Right lobe of liver (tissue), 6 donors: ENCODE measurements around the gene KIF4A. TPM values are rescaled to one million over a fixed set of nuclear protein-coding genes. Genes with fewer than 3 reads are reported as not detected.
A peak's percentile ranks its signal among the peaks of the same experiment; 100 is the strongest.

Source experiments
- ATAC-seq, 4 donors: fragments of 200-7000 bp; cut with Tn5 transposase; one replicate each; pipeline ENCODE4 v1.9.1; 2020; ENCODE audit warnings: mild to moderate bottlenecking in 4 of 4, moderate library complexity in 4 of 4
- DNase-seq, 3 donors: peaks; one replicate each; pipeline ENCODE4 v3.0.0-alpha.2; 2020
- H3K27ac ChIP-seq, 3 donors: fragments of 200-600 bp; one replicate each; pipeline ENCODE4 v1.8.0; 2022
- H3K27me3 ChIP-seq, 2 donors: fragments of 200-600 bp; one replicate each; pipeline ENCODE4 v1.8.0; 2022
- H3K36me3 ChIP-seq, 4 donors: fragments of 200-600 bp; sonication (generic) in 1 of 4; one replicate each; pipeline versions ENCODE4 v1.5.1 to v1.8.0; 2017 to 2022; ENCODE audit warnings: control low read depth in 1 of 4
- H3K4me1 ChIP-seq, 4 donors: fragments of 200-600 bp; sonication (generic) in 1 of 4; one replicate each; pipeline versions ENCODE4 v1.5.1 to v1.8.0; 2017 to 2022; ENCODE audit warnings: control low read depth in 1 of 4
- H3K4me3 ChIP-seq, 3 donors: fragments of 200-600 bp; one replicate each; pipeline ENCODE4 v1.8.0; 2022
- H3K9me3 ChIP-seq, 4 donors: fragments of 200-600 bp; sonication (generic) in 1 of 4; one replicate each; pipeline versions ENCODE4 v1.5.1 to v1.8.0; 2017 to 2022; ENCODE audit warnings: control low read depth in 1 of 4
- POLR2A ChIP-seq: fragments of 450-650 bp; IDR thresholded peaks from one replicate; pipeline ENCODE4 v1.6.1; 2017; ENCODE audit warnings: antibody characterized with exemption, mild to moderate bottlenecking
- WGBS: methylation state at CpG from one replicate; pipeline ENCODE4 v1.1.6; 2018; ENCODE audit warnings: low coverage, low lambda C conversion rate; ENCODE audit not compliant: insufficient coverage; ENCODE audit errors: missing lambda C conversion rate; 5-methylcytosine and 5-hydroxymethylcytosine counted together
- intact Hi-C, 2 donors: fragments of 100-400 bp; cut with DNase I; formaldehyde crosslinking; loops; one replicate each; pipeline versions ENCODE4 v1.11.2 to v1.14.1; 2022
- total RNA-seq, 6 experiments: library from RNA; depleted of rRNA in 2 of 6; stranded (reverse); fragments of >200 nt in 2 of 6; fragmentation: NEBNext Ultra II Directional in 3 of 6; extraction: Animal tissue kit (Norgen Biotek cat#: 25700) in 3 of 6; gene quantifications; one replicate each; pipeline versions ENCODE4 v1.1.0 to v1.2.4, GENCODE V29; 2016 to 2023
- TF ChIP-seq, protein P1 (sequence below), 4 donors: fragments of 200-600 bp in 3 of 4; fragments of 450-650 bp in 1 of 4; IDR thresholded peaks; one replicate each; pipeline versions ENCODE4 v1.5.1 to v1.8.0; 2016 to 2022; ENCODE audit warnings: antibody characterized with exemption in 4 of 4, mild to moderate bottlenecking in 2 of 4
- donor health status: DM: no; HTN: yes; CAD: no.
- donor health status: DM: no; HTN: no; CAD: no.
- donor health status: DM: no; HTN: no; CAD: no.
- donor health status: DM: no; HTN: yes; CAD: no.
- donor health status: DM: no; HTN: yes; CAD: no.

KIF4A gene
- total RNA-seq, 6 experiments from 2014 or later: 0.19 to 1.4 (median 0.68) TPM; not detected in 1

DNA sequence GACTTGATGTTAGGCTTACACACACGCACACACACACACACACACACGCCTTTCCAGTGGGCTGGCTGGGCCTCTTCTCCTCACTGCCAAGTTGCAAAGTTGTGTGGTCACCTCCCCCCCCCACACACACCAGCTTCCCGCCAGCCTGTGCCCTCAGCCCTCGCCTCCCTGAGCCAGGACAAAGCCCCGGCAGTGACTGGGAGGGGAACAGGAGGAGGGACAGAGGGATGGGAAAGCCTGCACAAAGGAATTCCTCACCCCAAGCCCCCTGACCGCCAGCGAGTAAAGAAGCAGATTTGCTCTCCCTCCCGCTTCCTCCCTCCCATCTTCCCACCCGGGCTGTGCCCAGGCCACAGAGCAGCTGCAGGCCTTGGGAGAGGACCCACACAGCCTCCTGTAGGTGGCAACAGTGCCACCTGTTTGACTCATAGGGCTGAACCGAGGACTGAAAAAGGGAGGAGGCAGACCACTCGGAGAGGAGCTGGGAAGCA is 133.0 kb downstream of the KIF4A start, which contains the start of gene GDPD2:
TSS of gene GDPD2 (plus strand) at position 464 of the 491 bp plus-strand sequence. CDS start 1,671 bp downstream, outside the sequence.
- ATAC-seq (peak in 3 of 4 donors; percentile 9 to 60 (median 45)), DNase-seq (no peak)
- no peaks in the 10 kb centered on the region for H3K9me3 ChIP-seq
- TF ChIP-seq, protein P1, sequence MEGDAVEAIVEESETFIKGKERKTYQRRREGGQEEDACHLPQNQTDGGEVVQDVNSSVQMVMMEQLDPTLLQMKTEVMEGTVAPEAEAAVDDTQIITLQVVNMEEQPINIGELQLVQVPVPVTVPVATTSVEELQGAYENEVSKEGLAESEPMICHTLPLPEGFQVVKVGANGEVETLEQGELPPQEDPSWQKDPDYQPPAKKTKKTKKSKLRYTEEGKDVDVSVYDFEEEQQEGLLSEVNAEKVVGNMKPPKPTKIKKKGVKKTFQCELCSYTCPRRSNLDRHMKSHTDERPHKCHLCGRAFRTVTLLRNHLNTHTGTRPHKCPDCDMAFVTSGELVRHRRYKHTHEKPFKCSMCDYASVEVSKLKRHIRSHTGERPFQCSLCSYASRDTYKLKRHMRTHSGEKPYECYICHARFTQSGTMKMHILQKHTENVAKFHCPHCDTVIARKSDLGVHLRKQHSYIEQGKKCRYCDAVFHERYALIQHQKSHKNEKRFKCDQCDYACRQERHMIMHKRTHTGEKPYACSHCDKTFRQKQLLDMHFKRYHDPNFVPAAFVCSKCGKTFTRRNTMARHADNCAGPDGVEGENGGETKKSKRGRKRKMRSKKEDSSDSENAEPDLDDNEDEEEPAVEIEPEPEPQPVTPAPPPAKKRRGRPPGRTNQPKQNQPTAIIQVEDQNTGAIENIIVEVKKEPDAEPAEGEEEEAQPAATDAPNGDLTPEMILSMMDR (IDR thresholded peaks at IDR 0.05): peak in 1 of 4 donors; percentile 18
- no peak for TF ChIP-seq POLR2A
- H3K4me3 ChIP-seq: no peak within 1 kb of the TSS
- H3K36me3 ChIP-seq: no peaks in the 10 kb centered on the region
- no peaks in the 10 kb centered on the region for H3K4me1 ChIP-seq
- 23% methylated on average over 7 of the region's 11 CpGs for WGBS
- no peak within 1 kb of the TSS for H3K27ac ChIP-seq
- H3K27me3 ChIP-seq: no peaks in the 10 kb centered on the region
- intact Hi-C loops: no loop called here

DNA sequence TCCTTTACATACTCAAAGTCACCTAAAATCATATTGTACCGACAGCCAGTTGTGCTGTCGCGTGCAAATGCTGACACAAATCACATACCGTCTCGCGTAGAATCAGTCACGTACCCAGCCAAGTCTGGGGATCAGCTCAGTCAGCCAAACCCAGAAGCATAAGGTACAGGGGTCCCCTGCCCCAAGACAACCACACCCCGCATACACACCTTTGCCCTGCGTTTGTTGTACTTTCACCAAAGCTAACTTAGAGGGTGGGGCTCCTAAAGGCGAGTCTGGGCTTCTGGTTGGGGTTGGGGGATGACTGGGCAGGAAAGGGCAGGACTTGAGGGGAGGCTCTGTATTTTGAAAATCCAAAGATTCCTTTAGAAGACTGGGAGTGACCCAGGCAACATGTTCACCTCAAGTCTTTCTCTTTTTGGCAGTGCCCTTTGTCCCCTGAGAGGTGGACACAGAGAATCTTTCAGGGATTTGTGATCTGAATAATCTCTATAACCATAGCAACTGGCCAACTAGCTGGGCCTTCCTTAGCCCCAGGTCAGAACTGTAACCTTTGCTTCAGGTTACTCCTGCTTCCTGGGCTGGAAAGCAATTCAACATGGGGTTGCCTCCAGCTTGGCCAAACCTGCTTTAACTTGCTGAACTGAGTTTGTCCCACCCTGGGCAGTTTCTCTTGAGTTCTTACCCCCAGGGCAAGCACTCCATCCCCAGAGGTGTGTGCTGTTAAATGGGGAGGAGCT is 134.2 kb downstream of the KIF4A start:
- DNase-seq (no peak), ATAC-seq (no peak)
- intact Hi-C loops: no loop called here
- H3K9me3 ChIP-seq: no peaks in the 10 kb centered on the region
- WGBS: 71% methylated on average over 9 of the region's 10 CpGs
- no peak for TF ChIP-seq POLR2A
- TF ChIP-seq, protein P1 (IDR thresholded peaks at IDR 0.05): no peak
- H3K27ac ChIP-seq: no peak overlapping the region
- H3K27me3 ChIP-seq: no peaks in the 10 kb centered on the region
- H3K36me3 ChIP-seq: no peaks in the 10 kb centered on the region
- H3K4me3 ChIP-seq: no peak overlapping the region
- H3K4me1 ChIP-seq: no peaks in the 10 kb centered on the region

DNA sequence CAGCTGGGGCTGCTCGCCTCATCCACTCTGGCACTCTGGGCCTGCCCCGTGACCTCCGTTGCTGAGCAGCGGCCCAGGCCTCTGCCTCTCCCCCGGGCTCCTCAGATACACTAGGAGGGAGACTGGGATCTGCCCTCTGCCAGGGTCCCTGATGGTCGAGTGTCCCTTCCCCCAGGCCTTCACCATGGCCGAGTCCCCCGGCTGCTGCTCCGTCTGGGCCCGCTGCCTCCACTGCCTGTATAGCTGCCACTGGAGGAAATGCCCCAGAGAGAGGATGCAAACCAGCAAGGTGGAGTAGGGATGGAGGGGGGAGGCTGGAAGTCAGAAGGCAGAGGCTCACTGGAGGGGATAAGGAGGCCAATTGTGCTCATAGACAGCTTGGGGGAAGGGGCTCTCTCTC is 134.9 kb downstream of the KIF4A start:
- H3K4me1 ChIP-seq: no peaks in the 10 kb centered on the region
- 67% methylated on average over 5 of the region's 10 CpGs for WGBS
- DNase-seq (no peak), ATAC-seq (no peak)
- intact Hi-C loops: no loop called here
- H3K27me3 ChIP-seq: no peaks in the 10 kb centered on the region
- H3K36me3 ChIP-seq: no peaks in the 10 kb centered on the region
- no peaks in the 10 kb centered on the region for H3K9me3 ChIP-seq
- no peak overlapping the region for H3K27ac ChIP-seq
- H3K4me3 ChIP-seq: no peak overlapping the region
- TF ChIP-seq POLR2A: no peak
- TF ChIP-seq, protein P1 (IDR thresholded peaks at IDR 0.05): no peak

DNA sequence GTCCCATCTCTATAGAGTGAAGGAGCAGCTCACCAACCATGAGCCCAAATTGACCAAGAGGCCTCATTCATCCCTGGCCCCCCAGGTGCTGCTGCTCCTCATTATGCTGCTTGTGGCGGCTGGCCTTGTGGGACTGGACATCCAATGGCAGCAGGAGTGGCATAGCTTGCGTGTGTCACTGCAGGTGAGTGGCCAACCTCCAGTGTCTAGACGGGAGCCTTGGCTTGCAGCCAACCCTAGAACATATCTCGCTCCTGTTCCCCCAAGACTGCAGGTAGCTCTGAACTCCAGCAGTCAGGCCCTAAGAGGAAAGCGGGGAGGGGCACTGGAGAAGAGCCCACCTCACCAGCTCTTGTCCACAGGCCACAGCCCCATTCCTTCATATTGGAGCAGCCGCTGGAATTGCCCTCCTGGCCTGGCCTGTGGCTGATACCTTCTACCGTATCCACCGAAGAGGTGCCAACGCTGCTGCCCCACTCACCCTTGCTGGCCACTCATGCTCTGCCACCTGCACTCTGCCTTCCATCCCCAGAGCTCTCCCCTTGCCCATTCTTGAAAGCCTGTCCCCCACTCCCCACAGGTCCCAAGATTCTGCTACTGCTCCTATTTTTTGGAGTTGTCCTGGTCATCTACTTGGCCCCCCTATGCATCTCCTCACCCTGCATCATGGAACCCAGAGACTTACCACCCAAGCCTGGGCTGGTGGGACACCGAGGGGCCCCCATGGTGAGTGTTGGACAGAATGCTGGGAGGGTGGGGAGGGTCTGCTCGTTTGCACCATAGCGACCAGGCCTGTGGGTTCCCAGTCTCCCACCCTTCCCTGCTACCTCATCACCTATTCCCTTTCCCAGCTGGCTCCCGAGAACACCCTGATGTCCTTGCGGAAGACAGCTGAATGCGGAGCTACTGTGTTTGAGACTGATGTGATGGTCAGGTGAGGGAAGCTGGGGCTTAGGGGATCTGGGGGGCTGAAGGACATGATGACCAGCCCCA is 136.7 kb downstream of the KIF4A start:
- ATAC-seq (no peak), DNase-seq (no peak)
- no peak overlapping the region for H3K27ac ChIP-seq
- no peaks in the 10 kb centered on the region for H3K4me1 ChIP-seq
- TF ChIP-seq POLR2A: no peak
- TF ChIP-seq, protein P1 (IDR thresholded peaks at IDR 0.05): no peak
- no peaks in the 10 kb centered on the region for H3K9me3 ChIP-seq
- no peak overlapping the region for H3K4me3 ChIP-seq
- H3K36me3 ChIP-seq: no peaks in the 10 kb centered on the region
- WGBS: 71% methylated on average over 3 of the region's 15 CpGs
- intact Hi-C loops: no loop called here
- H3K27me3 ChIP-seq: no peaks in the 10 kb centered on the region
